GM19397 (cell line): ENCODE measurements around the gene SPATA7.

Experiments used
- ATAC-seq: cut with Tn5 transposase; IDR thresholded peaks from one replicate; pipeline ENCODE4 v1.9.1; 2021; ENCODE audit warnings: mild to moderate bottlenecking, moderate library complexity; ENCODE audit not compliant: unreplicated experiment

SPATA7 gene

DNA sequence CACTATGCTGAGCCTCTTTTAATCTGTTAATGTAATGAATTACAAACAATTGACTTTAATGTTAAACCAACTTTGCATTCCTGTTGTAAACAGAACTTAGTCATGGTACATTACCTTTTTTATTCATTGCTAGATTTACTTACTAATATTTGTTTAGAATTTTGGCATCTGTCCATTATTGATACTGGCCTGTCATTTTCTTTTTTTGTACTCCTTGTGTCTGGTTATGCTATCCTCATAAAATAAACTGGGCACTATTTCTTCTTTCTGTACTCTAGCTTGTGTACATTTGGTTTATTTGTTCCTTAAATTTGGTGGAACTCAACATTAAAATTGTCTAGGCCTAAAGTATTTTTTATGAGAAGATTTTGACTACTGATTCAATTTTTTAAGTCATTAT, 32.1 kb downstream of the SPATA7 start:
- ATAC-seq = no peak

DNA sequence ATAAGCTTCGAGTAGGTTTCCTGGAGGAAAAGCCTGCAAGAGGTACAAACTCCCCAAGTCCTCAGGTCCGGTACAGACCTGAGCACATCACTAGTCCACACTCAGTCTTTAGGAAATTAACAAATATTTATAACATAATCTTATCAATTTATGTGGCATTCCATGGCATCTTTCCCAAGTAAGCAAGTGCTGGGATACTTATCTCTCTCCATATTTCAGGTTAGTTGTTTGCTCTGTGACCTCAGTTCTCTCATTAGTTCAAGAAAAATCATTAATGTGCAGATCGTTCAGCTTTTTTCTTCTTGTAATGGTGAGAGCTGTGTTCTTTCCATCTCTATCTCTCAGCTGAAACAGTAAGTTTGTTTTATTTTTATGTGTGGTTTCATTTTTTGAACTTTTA, 34.7 kb downstream of the SPATA7 start:
- no peak for ATAC-seq

DNA sequence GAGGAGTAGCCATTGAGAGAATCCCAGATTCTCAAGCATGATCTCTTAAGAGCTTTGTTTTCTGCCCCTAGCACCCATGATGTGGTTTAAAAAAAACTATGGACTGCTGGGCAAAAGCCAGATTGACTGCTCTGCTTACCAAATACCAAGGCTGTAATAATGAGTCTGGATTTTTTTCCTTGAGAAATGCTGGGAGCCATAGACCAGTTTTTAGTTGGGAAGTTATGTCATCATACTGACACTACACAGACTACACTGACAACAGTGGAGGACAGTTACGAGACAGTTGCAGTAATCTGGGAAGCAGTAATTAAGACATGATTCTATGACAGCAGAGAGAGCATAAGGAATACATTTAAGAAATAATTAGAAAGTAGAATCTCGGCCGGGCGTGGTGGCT, 35.8 kb downstream of the SPATA7 start:
- no peak for ATAC-seq

DNA sequence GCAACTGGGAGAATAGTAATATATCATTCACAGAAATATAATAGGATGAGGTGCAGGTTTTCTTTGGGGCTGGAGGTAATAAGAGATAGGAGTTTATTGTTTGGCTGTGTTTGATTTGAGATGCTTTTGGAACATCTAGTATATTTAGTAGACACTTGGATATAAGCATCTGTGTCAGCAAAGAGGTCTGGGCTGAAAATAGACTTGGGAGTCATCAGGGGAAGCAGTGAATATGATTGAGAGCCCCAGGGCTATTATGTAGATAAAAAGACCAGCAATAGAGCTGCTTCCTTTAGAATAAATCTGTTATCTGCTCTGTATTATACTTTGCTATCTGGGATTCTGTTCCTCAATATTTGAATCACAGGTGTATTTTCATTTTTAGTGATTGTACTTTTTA, 36.6 kb downstream of the SPATA7 start:
- ATAC-seq = no peak

DNA sequence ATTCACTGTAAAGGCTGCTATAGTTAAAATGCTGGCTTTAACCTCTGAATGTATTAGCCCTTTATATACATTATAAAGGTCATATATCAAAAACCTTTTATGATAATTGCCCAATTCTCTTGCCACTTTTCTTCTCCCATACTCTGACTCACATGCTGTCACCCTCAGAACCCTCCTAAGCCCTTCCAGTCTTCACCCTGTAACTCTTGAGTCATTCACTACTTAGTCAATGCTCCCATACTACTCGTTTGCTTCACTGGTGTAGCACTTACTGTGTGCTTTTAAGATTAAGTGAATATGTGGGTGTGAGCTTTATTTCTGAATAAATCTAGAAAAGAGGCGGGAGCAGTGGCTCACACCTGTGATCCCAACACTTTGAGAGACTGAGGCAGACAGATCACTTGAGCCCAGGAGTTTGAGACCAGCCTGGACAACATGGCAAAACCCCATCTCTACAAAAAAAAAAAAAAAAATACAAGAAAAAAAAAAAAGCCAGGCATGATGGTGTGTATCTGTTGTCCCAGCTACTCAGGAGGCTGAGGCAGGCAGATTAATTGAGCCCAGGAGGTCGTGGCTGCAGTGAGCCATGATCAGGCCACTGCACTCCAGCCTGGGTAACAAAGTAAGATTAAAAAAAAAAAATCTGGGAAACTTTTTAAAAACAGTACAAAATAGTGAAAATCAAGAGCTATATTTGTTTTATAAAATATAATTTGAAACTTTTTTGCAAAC, 37.6 kb downstream of the SPATA7 start:
- ATAC-seq = no peak

DNA sequence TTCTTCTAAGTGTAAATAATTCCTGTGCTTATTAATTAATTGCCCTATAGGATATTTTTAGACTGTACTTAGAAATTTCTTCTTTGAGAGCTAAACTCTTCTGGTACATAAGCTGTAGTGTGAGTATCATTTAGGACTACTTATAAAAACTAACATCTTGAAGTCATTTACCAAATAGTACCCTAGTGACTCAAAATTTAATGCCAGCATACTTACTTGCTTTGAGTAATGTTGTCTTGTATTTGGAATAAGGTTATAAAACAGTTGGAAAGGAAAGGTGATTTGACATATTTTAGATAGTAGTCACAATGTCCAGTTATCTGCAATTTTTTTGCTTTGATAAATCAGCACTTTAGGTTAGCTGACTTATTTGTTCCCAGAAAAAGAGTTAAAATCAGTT, 39.1 kb downstream of the SPATA7 start:
- ATAC-seq = no peak

DNA sequence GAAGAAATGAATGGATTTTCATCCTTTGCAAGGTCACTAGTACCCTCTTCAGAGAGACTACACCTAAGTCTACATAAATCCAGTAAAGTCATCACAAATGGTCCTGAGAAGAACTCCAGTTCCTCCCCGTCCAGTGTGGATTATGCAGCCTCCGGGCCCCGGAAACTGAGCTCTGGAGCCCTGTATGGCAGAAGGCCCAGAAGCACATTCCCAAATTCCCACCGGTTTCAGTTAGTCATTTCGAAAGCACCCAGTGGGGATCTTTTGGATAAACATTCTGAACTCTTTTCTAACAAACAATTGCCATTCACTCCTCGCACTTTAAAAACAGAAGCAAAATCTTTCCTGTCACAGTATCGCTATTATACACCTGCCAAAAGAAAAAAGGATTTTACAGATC, 40.8 kb downstream of the SPATA7 start:
- ATAC-seq = no peak

DNA sequence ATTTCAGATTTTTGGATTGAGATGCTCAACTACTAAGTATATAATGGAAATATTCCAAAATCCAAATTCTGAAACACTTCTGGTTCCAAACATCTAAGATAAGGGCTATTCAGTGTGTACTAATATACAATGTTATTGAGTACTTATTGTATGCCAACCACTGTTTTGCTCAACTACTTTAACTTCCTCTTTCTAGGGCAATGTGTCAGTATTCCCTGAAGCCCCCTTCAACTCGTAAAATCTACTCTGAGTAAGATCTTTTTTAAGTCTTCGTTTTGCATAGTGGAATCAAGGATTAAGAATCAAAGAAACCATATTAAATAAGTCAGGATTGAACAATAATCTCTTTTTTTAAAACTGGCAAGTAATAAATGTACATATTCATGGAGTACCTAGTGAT, 45.5 kb downstream of the SPATA7 start:
- no peak for ATAC-seq

DNA sequence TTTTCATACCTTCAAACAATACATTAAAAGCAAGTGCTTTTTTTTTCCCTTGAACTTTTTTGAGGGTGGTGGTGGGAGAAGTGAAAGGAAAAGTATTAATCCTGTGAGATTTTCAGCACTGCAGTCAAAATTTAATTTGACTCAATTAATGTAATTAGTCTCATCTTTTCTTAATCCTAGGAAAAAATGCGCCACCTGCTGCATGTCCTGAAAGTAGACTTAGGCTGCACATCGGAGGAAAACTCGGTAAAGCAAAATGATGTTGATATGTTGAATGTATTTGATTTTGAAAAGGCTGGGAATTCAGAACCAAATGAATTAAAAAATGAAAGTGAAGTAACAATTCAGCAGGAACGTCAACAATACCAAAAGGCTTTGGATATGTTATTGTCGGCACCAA, 52.2 kb downstream of the SPATA7 start:
- ATAC-seq = no peak

DNA sequence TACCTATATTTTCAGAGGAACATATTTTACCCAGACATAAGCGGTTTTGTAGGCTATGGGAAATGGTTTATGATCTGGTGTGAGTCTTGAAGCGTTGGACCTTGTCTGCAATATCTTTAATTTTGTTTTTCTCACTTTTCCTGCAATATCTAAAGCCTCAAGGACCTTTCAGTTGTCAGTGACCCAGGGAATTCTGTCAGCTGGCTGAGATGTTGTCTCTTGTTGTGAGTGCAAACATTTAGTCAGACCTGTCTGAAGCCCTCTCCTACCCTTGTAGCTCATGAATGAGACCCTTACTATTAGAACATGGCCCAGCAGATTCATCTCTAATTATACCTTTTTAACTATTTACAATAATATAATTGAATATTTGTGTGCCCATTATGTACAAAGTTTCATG, 53.6 kb downstream of the SPATA7 start:
- no peak for ATAC-seq

DNA sequence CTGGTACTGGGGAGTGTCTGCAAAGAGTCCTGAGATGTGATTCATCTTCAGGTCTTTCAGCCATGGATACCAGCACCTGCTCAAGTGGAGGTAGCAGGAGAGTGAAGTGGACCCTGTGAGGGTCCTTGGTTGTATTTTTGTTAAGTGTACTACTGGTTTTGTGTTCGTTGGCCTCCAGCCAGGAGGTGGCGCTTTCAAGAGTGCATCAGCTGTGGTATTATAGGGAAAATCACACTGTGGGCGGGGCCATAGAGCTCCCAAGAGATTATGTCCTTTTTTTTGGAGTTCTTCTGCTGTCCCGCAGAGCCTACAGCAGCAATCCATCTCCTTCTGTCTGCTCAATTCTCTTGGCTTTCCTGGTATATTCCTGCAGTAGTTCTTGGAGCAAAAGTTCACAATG, 66.8 kb downstream of the SPATA7 start:
- ATAC-seq = no peak

DNA sequence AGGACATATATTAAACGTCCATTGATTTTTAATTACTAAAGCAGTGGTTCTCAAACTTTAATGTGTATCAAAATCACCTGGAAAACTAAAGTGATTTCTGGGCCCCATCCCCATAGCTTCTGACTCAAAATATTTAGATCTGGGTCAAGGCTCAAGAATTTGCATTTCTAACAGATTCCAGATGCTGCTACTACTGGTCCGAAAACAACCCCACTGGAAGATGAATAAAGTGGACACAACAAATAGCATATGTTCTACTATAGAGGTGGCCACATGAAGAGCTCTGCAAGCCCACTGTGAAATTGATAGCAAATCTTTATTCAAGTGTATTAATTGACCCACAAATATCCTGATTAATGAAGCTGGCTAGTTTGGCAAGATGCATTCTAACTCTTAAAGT, 69.4 kb downstream of the SPATA7 start:
- ATAC-seq = no peak

DNA sequence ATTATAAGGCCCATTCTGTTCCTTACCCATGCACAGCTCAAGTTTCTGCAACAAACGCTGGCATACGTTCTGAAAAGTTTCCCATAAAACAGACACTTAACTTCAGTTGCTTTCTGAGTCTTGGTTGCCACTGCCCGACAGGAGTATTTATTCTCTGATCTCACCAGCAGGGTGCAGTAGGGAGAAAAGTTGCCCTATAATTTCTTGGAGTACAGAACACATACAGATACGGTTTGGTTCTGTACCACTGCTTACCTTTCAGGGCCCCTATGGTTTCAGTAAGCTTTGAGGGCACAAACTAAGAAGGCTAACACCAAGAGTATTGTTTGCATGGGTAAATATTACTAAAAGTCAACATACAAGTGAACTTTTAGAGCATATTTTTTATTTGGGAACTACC, 77.9 kb downstream of the SPATA7 start:
- ATAC-seq = no peak

DNA sequence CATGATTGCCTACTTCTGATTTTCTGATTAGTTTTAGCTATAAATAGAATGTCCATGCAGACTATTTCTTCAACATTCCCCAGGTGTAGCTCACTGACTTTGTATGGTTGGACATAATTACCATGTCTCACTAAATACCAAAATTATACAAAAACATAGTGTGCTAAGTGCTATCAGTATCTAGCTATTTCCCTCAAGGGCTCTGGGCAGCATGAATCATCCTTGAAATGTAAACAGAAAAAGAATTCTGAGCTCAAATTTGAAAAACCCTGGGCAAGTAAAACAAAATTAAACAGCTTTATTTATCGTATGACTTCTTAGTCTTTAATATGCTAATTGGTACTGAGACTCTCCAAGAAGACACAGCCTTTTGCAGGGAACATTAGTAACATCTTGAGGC, 82.9 kb downstream of the SPATA7 start:
- no peak for ATAC-seq

DNA sequence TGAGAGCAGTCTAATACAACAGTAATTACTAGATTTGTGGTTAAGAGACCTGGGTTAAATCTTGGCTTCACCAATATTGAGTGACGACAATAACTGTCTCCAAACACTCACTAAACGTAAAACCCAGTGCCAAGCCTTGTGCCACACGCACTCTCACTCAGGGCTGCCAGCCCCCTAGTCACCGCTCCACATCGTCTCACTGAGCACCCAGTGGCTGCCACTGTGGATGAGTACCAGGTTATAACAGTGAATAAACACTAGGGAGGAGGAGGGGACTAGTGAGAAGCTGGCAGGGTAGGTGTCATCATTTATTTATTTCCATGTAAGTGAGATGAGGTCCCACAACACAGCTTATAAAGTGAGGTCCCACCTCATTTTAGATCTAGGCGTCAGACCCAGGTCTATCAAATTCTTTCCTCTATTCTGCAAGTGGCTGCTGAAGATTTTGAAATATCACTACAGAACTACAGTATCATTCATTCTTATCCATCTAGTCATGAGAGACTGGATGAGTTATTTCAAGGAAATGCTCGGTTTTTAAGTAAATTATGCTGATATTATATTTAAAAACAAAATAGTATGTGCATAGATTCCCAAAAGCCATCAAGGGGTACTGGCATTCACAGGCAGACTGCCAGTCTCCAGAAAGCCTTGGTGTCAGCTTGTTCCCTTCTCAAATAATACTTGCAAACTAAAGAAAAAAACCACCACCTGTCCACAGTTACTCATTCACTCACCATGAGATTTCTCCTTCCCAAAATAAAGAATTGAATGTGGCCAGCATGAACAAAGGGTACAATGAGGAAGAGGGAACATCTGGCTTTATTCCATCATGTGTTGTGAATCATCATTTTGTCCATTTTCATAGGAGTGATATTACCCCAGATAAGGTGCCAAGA, 85.3 kb downstream of the SPATA7 start:
- no peak for ATAC-seq

DNA sequence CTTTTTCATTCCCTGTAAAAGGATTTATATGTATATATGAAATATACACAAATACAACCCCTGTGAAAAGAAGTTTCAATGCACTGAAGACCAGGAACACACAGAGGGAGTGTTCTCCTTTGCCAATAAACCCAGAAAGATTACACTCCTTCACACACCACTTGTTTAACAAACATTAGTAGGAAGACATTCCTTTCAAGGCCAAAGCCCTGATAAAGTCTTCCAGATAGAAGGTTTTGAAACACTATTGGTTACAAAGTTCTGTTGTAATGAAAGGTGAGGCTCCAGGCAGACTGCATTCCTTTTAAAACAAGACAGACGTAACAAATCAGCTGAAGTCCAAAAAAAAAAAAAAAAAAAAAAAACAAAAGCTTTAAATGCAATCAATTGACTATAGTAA, 88.3 kb downstream of the SPATA7 start:
- ATAC-seq = no peak

DNA sequence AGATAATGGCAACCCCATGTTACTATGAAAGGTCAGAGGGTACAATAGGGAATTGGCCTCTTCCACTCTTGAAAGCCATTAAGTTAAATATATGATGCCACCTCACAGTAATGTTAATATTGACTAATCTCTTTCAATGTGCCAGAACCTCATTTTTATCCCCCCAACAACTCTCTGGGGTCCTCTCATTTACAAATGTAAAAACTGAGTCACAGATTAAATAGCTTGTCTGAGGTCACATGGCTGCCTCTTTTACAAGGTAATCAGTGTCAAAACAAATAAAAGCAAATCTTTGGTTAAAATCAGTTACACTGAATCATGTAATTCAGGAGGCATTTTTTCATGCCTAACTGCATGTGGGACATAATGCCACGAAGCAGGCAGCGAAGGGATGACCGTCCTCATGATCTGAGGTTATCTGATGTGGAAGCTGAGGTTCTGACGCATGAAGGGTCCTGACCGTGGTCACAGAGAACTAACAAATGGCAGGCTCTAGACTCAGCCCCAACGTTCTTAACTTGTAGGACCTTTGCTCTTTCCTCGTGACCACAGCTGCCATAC, 90.8 kb downstream of the SPATA7 start:
- no peak for ATAC-seq

DNA sequence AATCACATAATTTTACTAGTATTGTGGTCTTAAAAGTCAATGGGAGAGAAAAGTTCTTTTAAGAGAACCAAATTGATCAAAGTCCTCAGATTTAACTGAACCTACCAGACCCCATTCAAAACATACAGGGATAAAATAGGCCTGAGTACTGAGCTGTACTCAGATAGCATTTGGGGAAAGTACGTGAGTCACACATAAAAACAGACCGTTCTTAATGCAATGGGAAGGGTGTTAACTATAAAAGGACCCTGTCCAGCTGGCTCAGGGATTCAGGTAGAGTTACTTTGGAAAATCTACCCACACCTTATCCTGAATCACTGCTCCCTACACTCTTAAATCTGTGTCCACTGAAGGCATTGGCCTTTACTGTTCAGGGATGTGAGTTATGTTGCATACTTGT, 91.4 kb downstream of the SPATA7 start:
- ATAC-seq = no peak

DNA sequence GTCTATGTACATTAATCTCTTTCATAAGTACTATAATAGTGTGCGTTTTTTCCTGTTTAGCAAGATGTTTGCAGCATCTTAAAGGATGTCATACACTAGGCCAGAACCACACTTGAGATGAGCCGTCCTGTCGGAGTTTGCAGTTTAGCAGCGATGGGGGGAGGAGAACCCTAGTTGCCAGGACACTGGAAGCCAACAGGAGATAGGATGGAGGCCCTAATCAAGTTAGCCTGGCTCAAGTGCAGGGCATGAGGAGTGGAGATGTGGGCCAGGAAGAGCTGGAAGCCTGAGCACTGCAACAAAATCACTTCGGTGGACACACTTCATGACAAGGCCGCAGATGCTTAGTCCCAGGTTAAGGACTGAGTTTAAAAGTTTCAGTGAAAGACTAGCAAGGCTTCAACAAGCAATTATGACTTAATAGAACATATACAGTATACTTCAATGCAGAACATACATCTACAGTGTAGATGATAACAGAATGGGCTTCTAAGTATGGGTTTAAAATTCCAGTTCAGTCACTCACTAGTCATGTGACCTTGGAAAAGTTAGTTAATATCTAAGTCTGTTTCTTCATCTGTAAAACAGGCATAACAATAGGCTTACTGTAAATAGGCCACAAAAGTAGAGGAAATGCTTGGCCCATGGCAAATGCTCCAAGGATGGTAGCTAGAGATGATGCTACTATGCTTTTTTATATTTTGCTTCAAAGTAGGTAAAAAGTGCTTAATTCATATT, 92.2 kb downstream of the SPATA7 start:
- ATAC-seq = no peak

DNA sequence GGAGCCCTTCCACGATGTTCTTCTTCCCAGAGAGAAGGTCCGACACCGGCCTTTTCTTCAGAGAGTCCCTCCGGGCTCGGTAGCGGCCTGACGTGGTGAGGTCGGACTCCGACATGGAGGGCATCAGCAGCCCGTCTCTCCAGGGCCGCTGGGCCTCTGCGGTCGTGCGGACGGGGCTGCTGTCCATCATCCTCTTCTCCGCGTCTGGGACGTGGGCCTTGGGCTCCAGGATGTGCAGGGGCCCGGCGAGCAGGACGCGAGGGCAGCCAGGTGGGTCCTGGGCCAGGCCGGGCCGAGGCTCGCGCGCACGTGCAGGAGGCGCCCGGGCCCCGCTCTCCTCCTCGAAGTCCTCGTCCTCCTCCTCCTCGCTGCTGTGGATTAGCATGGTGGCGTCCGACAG, 93.5 kb downstream of the SPATA7 start:
- no peak for ATAC-seq

DNA sequence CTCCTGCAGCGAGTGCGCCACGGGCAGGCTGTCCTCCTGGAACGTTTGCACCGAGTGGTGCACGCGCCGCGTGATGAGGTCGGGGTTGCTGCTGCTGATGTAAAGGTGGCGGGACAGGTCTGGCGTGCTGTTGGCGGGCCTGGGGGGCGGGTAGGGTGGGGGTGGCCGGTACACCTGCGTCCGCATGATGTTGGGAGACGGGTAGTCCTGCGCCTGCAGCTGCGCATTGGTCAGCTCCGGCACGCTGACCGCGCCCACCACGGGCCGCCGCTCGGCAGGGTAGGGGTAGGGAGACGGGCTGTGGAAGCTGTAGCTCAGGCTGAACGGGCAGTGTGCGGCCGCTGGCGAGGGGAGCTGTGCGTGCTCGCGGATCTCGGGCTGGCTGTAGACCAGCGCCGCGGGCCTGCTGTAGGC, 94.1 kb downstream of the SPATA7 start:
- no peak for ATAC-seq
